Natural killer cell (primary cell): ENCODE results near the gene SLCO4C1. TPM values are rescaled to one million over a fixed set of nuclear protein-coding genes. Genes with fewer than 3 reads are reported as not detected.

ENCODE experiments used
- ATAC-seq, 3 donors: fragments of 150-1000 bp in 2 of 3; fragments of 200-7000 bp in 1 of 3; cut with Tn5 transposase; 1 replicate in 1 of 3; 2 replicates in 2 of 3; pipeline ENCODE4 v1.10.0; 2021; ENCODE audit warnings: mild to moderate bottlenecking in 2 of 3, moderate library complexity in 2 of 3
- DNase-seq, 2 donors: peaks; one replicate each; pipeline versions ENCODE4 v3.0.0 to v3.0.0-alpha.2; 2013 to 2021; ENCODE audit warnings: mixed read lengths in 1 of 2
- H3K27ac ChIP-seq: one replicate; pipeline ENCODE4 v1.5.1; 2013; ENCODE audit warnings: mild to moderate bottlenecking, low read length
- H3K27me3 ChIP-seq: one replicate; pipeline ENCODE4 v1.6.1; 2013; ENCODE audit warnings: low read length; ENCODE audit not compliant: control insufficient read depth, insufficient read depth
- H3K36me3 ChIP-seq: one replicate; pipeline ENCODE4 v1.6.1; 2013; ENCODE audit warnings: low read length; ENCODE audit not compliant: control insufficient read depth, insufficient read depth
- H3K4me1 ChIP-seq: one replicate; pipeline ENCODE4 v1.6.1; 2013; ENCODE audit warnings: low read length; ENCODE audit not compliant: control insufficient read depth, insufficient read depth
- H3K4me3 ChIP-seq: one replicate; pipeline ENCODE4 v1.5.1; 2013; ENCODE audit warnings: low read length
- H3K9me3 ChIP-seq: one replicate; pipeline ENCODE4 v1.6.1; 2013; ENCODE audit warnings: low read length; ENCODE audit not compliant: control insufficient read depth, insufficient read depth
- H3K27ac Mint-ChIP-seq, 2 donors: one replicate each; pipeline ENCODE4 v1.8.0; 2022; ENCODE audit warnings: mild to moderate bottlenecking in 2 of 2, mixed read lengths in 2 of 2, moderate library complexity in 1 of 2
- H3K27me3 Mint-ChIP-seq, 2 donors: one replicate each; pipeline ENCODE4 v1.8.0; 2022; ENCODE audit warnings: low read depth in 2 of 2, mixed read lengths in 2 of 2
- H3K36me3 Mint-ChIP-seq: one replicate; pipeline ENCODE4 v1.8.0; 2022; ENCODE audit warnings: mixed read lengths
- H3K4me1 Mint-ChIP-seq, 2 donors: one replicate each; pipeline ENCODE4 v1.8.0; 2022; ENCODE audit warnings: mixed read lengths in 2 of 2
- H3K4me3 Mint-ChIP-seq: one replicate; pipeline ENCODE4 v1.8.0; 2022; ENCODE audit warnings: mild to moderate bottlenecking, moderate library complexity, mixed read lengths
- H3K9me3 Mint-ChIP-seq, 2 donors: one replicate each; pipeline ENCODE4 v1.8.0; 2022; ENCODE audit warnings: mixed read lengths in 2 of 2
- WGBS: methylation state at CpG from one replicate; pipeline ENCODE4 v1.1.7; 2013; ENCODE audit warnings: missing lambda C conversion rate; ENCODE audit not compliant: insufficient coverage; 5-methylcytosine and 5-hydroxymethylcytosine counted together
- intact Hi-C: fragments of 100-400 bp; cut with micrococcal nuclease; formaldehyde crosslinking; loops from one replicate; pipeline ENCODE4 v1.14.2; 2022
- total RNA-seq, 4 donors: library from RNA; stranded (reverse); fragments of 120-200 nt in 1 of 4; gene quantifications; one replicate each; pipeline versions ENCODE4 v1.2.3 to v1.2.4, GENCODE V29; 2013 to 2022
- TF ChIP-seq, protein P1 (sequence below): fragments of 200-600 bp; IDR thresholded peaks from one replicate; pipeline ENCODE4 v1.8.0; 2022; ENCODE audit warnings: antibody characterized with exemption

SLCO4C1 gene
- total RNA-seq, 3 donors from 2014 or later (not counting 1 experiment from before 2014, with no cell fraction given), result 30.9 to 44.7 (median 31.2) TPM

- no peaks in the 10 kb centered on the region for H3K36me3 Mint-ChIP-seq
- no peaks in the 10 kb centered on the region for H3K27me3 ChIP-seq
- DNase-seq (no peak), ATAC-seq (no peak)
- 89% methylated on average over 1 of the region's 1 CpG for WGBS
- no peak overlapping the region for H3K4me3 ChIP-seq
- no peaks in the 10 kb centered on the region for H3K36me3 ChIP-seq
- no peak overlapping the region for H3K27ac ChIP-seq
- H3K9me3 ChIP-seq, result no peaks in the 10 kb centered on the region
- H3K4me1 Mint-ChIP-seq, result peaks cover 77 to 79% of the 10 kb centered on the region in 2 donors
- H3K4me1 ChIP-seq, result peaks cover 3% of the 10 kb centered on the region
- H3K27me3 Mint-ChIP-seq, result no peaks in the 10 kb centered on the region
- TF ChIP-seq, protein P1, sequence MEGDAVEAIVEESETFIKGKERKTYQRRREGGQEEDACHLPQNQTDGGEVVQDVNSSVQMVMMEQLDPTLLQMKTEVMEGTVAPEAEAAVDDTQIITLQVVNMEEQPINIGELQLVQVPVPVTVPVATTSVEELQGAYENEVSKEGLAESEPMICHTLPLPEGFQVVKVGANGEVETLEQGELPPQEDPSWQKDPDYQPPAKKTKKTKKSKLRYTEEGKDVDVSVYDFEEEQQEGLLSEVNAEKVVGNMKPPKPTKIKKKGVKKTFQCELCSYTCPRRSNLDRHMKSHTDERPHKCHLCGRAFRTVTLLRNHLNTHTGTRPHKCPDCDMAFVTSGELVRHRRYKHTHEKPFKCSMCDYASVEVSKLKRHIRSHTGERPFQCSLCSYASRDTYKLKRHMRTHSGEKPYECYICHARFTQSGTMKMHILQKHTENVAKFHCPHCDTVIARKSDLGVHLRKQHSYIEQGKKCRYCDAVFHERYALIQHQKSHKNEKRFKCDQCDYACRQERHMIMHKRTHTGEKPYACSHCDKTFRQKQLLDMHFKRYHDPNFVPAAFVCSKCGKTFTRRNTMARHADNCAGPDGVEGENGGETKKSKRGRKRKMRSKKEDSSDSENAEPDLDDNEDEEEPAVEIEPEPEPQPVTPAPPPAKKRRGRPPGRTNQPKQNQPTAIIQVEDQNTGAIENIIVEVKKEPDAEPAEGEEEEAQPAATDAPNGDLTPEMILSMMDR, result no peak
- intact Hi-C loops, result no loop called here
- no peaks in the 10 kb centered on the region for H3K9me3 Mint-ChIP-seq
- H3K27ac Mint-ChIP-seq, result peak overlapping the region; percentile 31 to 77
- peak overlapping the region; percentile 29 for H3K4me3 Mint-ChIP-seq
Measured at GRCh38 chr5:102279711-102280110, 16.4 kb downstream of the SLCO4C1 start.

GRCh38 chr5:102278231-102278630, 17.9 kb downstream of the SLCO4C1 start:
- TF ChIP-seq, protein P1, result no peak
- DNase-seq, result no peak
- Histone ChIP-seq H3K9me3 (no peaks in the 10 kb centered on the region), H3K36me3 (peaks cover 4% of the 10 kb centered on the region), H3K27ac (no peak overlapping the region), H3K27me3 (no peaks in the 10 kb centered on the region), H3K4me1 (peaks cover 6% of the 10 kb centered on the region), H3K4me3 (no peak overlapping the region)
- ATAC-seq, result peak in 2 of 3 donors; percentile 18 to 40
- peak overlapping the region; percentile 67 for H3K4me3 Mint-ChIP-seq
- H3K9me3 Mint-ChIP-seq, result no peaks in the 10 kb centered on the region
- peak overlapping the region; percentile 66 to 77 for H3K27ac Mint-ChIP-seq
- intact Hi-C loops, result no loop called here
- H3K36me3 Mint-ChIP-seq, result no peaks in the 10 kb centered on the region
- H3K27me3 Mint-ChIP-seq, result no peaks in the 10 kb centered on the region
- WGBS, result 15% methylated on average over 2 of the region's 2 CpGs
- peaks cover 76 to 77% of the 10 kb centered on the region in 2 donors for H3K4me1 Mint-ChIP-seq

DNA sequence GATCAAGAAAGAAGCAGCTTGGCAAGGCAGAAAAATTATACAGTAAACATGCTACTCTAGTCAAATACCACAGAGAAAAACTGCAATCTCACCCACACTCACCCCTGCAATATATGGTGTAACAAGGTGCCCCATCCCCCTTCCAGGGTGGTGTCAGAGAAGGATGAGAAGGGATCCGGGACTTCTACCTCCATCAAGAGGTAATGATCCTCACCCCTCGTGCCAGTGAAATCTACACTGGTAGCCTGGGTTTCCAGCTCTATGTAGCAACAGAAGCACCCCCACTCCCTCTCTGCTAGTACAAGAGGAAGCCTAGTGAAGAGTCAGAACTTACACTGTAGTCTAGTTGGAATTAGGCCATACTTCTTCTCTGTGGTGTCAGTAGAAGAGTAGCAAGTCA, 18.9 kb downstream of the SLCO4C1 start:
- no peak overlapping the region for H3K27ac ChIP-seq
- H3K9me3 ChIP-seq, result no peaks in the 10 kb centered on the region
- no peaks in the 10 kb centered on the region for H3K27me3 ChIP-seq
- H3K36me3 ChIP-seq, result peaks cover 4% of the 10 kb centered on the region
- Mint-ChIP-seq H3K9me3 (no peaks in the 10 kb centered on the region), H3K4me3 (peak overlapping the region; percentile 67), H3K27me3 (no peaks in the 10 kb centered on the region), H3K27ac (peak overlapping the region; percentile 66 to 77), H3K4me1 (peaks cover 78% of the 10 kb centered on the region in 2 donors), H3K36me3 (no peaks in the 10 kb centered on the region)
- peaks cover 6% of the 10 kb centered on the region for H3K4me1 ChIP-seq
- H3K4me3 ChIP-seq, result no peak overlapping the region
- no peak for DNase-seq
- intact Hi-C loops, result no loop called here
- 82% methylated on average over 2 of the region's 2 CpGs for WGBS
- ATAC-seq, result peak; percentile 26 to 72 (median 63)
- TF ChIP-seq, protein P1, result no peak

DNA sequence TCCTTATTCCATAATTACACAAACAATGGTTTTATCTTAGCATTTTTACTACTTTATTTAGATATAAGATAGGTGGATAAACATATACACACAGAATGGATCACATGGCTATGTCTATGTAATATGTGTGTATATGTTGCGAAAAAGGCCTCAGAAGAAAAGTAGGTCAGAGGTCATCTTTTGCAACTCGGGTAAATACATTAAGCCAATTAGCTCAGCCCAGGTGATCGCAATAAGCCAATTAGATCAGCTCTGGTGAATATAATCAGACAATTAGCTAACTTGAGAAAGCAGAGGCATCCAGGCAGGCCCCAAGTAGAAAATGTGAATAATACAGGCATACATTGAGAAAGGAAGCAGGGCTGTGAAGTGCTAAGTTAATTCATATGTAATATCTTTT, 24.3 kb downstream of the SLCO4C1 start:
- intact Hi-C loops, result no loop called here
- WGBS, result 64% methylated on average over 3 of the region's 3 CpGs
- Mint-ChIP-seq H3K9me3 (peaks cover 14 to 15% of the 10 kb centered on the region in 2 donors), H3K4me3 (no peak overlapping the region), H3K27me3 (no peaks in the 10 kb centered on the region), H3K27ac (peak overlapping the region; percentile 25 to 62), H3K36me3 (peaks cover 30% of the 10 kb centered on the region), H3K4me1 (peaks cover 61 to 76% of the 10 kb centered on the region in 2 donors)
- Histone ChIP-seq H3K27ac (no peak overlapping the region), H3K4me1 (peaks cover 3% of the 10 kb centered on the region), H3K27me3 (no peaks in the 10 kb centered on the region), H3K9me3 (no peaks in the 10 kb centered on the region), H3K4me3 (no peak overlapping the region), H3K36me3 (peaks cover 15% of the 10 kb centered on the region)
- no peak for ATAC-seq
- DNase-seq, result no peak
- TF ChIP-seq, protein P1, result no peak
